Stomach (tissue), 9 donors: ENCODE results near the gene GABRG3. TPM values are rescaled to one million over a fixed set of nuclear protein-coding genes. Genes with fewer than 3 reads are reported as not detected.

Experiments used
- DNase-seq, 2 donors: peaks; one replicate each; pipeline versions ENCODE4 v3.0.0 to v3.0.0-alpha.2; 2013 to 2019
- H3K27ac ChIP-seq, 5 donors: fragments of 200-600 bp in 4 of 5; sonication (generic) in 4 of 5; one replicate each; pipeline ENCODE4 v1.5.1; 2013 to 2019; ENCODE audit warnings: mild to moderate bottlenecking in 1 of 5, moderate library complexity in 1 of 5
- H3K27me3 ChIP-seq, 3 donors: fragments of 200-600 bp; sonication (generic); one replicate each; pipeline ENCODE4 v1.5.1; 2017 to 2019; ENCODE audit warnings: mixed run types in 1 of 3
- H3K36me3 ChIP-seq, 4 donors: fragments of 200-600 bp; sonication (generic); 1 replicate in 3 of 4; 2 replicates in 1 of 4; pipeline ENCODE4 v1.5.1; 2016 to 2019
- H3K4me1 ChIP-seq, 4 donors: fragments of 200-600 bp; sonication (generic); one replicate each; pipeline ENCODE4 v1.5.1; 2016 to 2019
- H3K4me3 ChIP-seq, 4 donors: fragments of 200-600 bp; sonication (generic) in 3 of 4; one replicate each; pipeline ENCODE4 v1.5.1; 2016 to 2019; ENCODE audit warnings: mild to moderate bottlenecking in 1 of 4
- H3K9me3 ChIP-seq, 4 donors: fragments of 200-600 bp; sonication (generic); one replicate each; pipeline ENCODE4 v1.5.1; 2016 to 2019
- CTCF ChIP-seq, 7 experiments: fragments of 450-650 bp in 4 of 7; fragments of 200-600 bp in 3 of 7; sonication (generic) in 3 of 7; IDR thresholded peaks; one replicate each; pipeline ENCODE4 v1.5.1; 2016 to 2019; ENCODE audit warnings: antibody characterized with exemption in 7 of 7, control low read depth in 2 of 7, mild to moderate bottlenecking in 1 of 7
- EP300 ChIP-seq: sonication (generic); formaldehyde crosslinking; IDR thresholded peaks from one replicate; pipeline ENCODE4 v1.6.1; 2017; ENCODE audit warnings: antibody characterized with exemption
- POLR2A ChIP-seq, 4 donors: fragments of 450-650 bp; IDR thresholded peaks; one replicate each; pipeline ENCODE4 v1.6.1; 2016; ENCODE audit warnings: antibody characterized with exemption in 4 of 4, control low read depth in 2 of 4, mild to moderate bottlenecking in 1 of 4, moderate library complexity in 1 of 4
- POLR2AphosphoS5 ChIP-seq, 3 donors: sonication (generic); formaldehyde crosslinking; IDR thresholded peaks; one replicate each; pipeline ENCODE4 v1.6.1; 2016; ENCODE audit warnings: antibody characterized with exemption in 3 of 3
- WGBS, 5 donors: extraction: QIAGEN DNeasy Blood & Tissue Kit in 3 of 5; methylation state at CpG; one replicate each; pipeline versions ENCODE4 v1.1.5 to v1.1.7; 2013 to 2018; 5-methylcytosine and 5-hydroxymethylcytosine counted together
- intact Hi-C: fragments of 100-400 bp; cut with DNase I; formaldehyde crosslinking; loops from one replicate; pipeline ENCODE4 v1.15.1; 2023; ENCODE audit warnings: low total_unique reads
- polyA plus RNA-seq, 3 donors: library from polyadenylated mRNA; stranded (reverse); fragments of 200-250 nt; gene quantifications; one replicate each; pipeline ENCODE4 v1.2.3, GENCODE V29; 2013
- total RNA-seq, 5 donors: library from RNA; depleted of rRNA; stranded (reverse); fragments of >200 nt; gene quantifications; one replicate each; pipeline versions ENCODE4 v1.1.0 to v1.2.3, GENCODE V29; 2014 to 2016
- donor health status: healthy with polysubstance abuse.
- donor health status: Bipolar disorder and iron deficiency.
- donor health status: healthy.

GABRG3 gene
- total and polyA plus RNA-seq, 8 donors, result 0.37 to 1.5 TPM; not detected in 6

GRCh38 chr15:27067175-27067574 is 96.2 kb downstream of the GABRG3 start:
- intact Hi-C loops, result no loop called here
- Histone ChIP-seq H3K4me3 (no peak overlapping the region), H3K27me3 (peaks cover 0 to 3% (median 0%) of the 10 kb centered on the region in 3 donors), H3K27ac (no peak overlapping the region), H3K4me1 (no peaks in the 10 kb centered on the region), H3K9me3 (peaks cover 11 to 36% (median 30%) of the 10 kb centered on the region in 4 donors), H3K36me3 (no peaks in the 10 kb centered on the region)
- no peak for DNase-seq
- no peak for TF ChIP-seq EP300
- no peak for TF ChIP-seq POLR2AphosphoS5 (IDR thresholded peaks at IDR 0.05)
- no peak for TF ChIP-seq CTCF (IDR thresholded peaks at IDR 0.05)
- no peak for TF ChIP-seq POLR2A (IDR thresholded peaks at IDR 0.05)
- WGBS, 5 donors, result 81 to 88% (median 87%) methylated on average over 11 to 12 of the region's 12 CpGs

- Histone ChIP-seq H3K27me3 (peaks cover 0 to 3% (median 0%) of the 10 kb centered on the region in 3 donors), H3K27ac (no peak overlapping the region), H3K36me3 (no peaks in the 10 kb centered on the region), H3K4me1 (no peaks in the 10 kb centered on the region), H3K4me3 (no peak overlapping the region), H3K9me3 (peaks cover 11 to 47% (median 31%) of the 10 kb centered on the region in 4 donors)
- intact Hi-C loops, result no loop called here
- WGBS, 5 donors, result 49 to 63% (median 52%) methylated on average over 6 of the region's 6 CpGs
- DNase-seq, result no peak
- no peak for TF ChIP-seq EP300
- TF ChIP-seq CTCF (IDR thresholded peaks at IDR 0.05), result no peak
- no peak for TF ChIP-seq POLR2AphosphoS5 (IDR thresholded peaks at IDR 0.05)
Observed at GRCh38 chr15:27070841-27071240, 99.9 kb downstream of the GABRG3 start.

GRCh38 chr15:27074179-27074578 is 103.2 kb downstream of the GABRG3 start:
- Histone ChIP-seq H3K36me3 (no peaks in the 10 kb centered on the region), H3K9me3 (peaks cover 0 to 22% (median 8%) of the 10 kb centered on the region in 4 donors), H3K4me1 (no peaks in the 10 kb centered on the region), H3K4me3 (no peak overlapping the region), H3K27ac (no peak overlapping the region), H3K27me3 (no peaks in the 10 kb centered on the region)
- TF ChIP-seq CTCF (IDR thresholded peaks at IDR 0.05), result no peak
- TF ChIP-seq POLR2A (IDR thresholded peaks at IDR 0.05), result no peak
- TF ChIP-seq POLR2AphosphoS5 (IDR thresholded peaks at IDR 0.05), result no peak
- TF ChIP-seq EP300, result no peak
- WGBS, 5 donors, result 74 to 88% (median 82%) methylated on average over 6 of the region's 6 CpGs
- intact Hi-C loops, result no loop called here
- DNase-seq, result no peak

- H3K4me3 ChIP-seq, result no peak overlapping the region
- no peaks in the 10 kb centered on the region for H3K36me3 ChIP-seq
- no peak overlapping the region for H3K27ac ChIP-seq
- no peaks in the 10 kb centered on the region for H3K27me3 ChIP-seq
- H3K4me1 ChIP-seq, result no peaks in the 10 kb centered on the region
- H3K9me3 ChIP-seq, result peaks cover 0 to 9% (median 0%) of the 10 kb centered on the region in 4 donors
- DNase-seq, result no peak
- no peak for TF ChIP-seq CTCF (IDR thresholded peaks at IDR 0.05)
- no peak for TF ChIP-seq POLR2AphosphoS5 (IDR thresholded peaks at IDR 0.05)
- no peak for TF ChIP-seq EP300
- TF ChIP-seq POLR2A (IDR thresholded peaks at IDR 0.05), result no peak
- 63 to 83% (median 70%) methylated on average over 5 of the region's 5 CpGs for WGBS, 5 donors
- intact Hi-C loops, result no loop called here
Observed at GRCh38 chr15:27077790-27078189, 106.8 kb downstream of the GABRG3 start.
